CD4-positive, alpha-beta T cell (primary cell): Measurements from ENCODE around the gene DOK1. TPM values are rescaled to one million over a fixed set of nuclear protein-coding genes. Genes with fewer than 3 reads are reported as not detected.

Source experiments
- ATAC-seq: fragments of 200-7000 bp; cut with Tn5 transposase; one replicate; pipeline ENCODE4 v1.10.0; 2022; ENCODE audit warnings: mild to moderate bottlenecking; ENCODE audit not compliant: poor library complexity
- CTCF ChIA-PET: fragments of 350-600 bp; sonication (Branson Sonifier 250); formaldehyde crosslinking; loops from one replicate; lab custom pipeline; 2021; ENCODE audit warnings: antibody characterized with exemption, inconsistent platforms; lab: Charles Lee
- POLR2A ChIA-PET: fragments of 350-600 bp; sonication (Branson Sonifier 250); formaldehyde crosslinking; loops from one replicate; lab custom pipeline; 2021; ENCODE audit warnings: antibody characterized with exemption, inconsistent platforms; lab: Charles Lee
- DNase-seq, 14 experiments: peaks; one replicate each; pipeline ENCODE4 v3.0.0-alpha.2; 2013 to 2020; ENCODE audit warnings: mixed read lengths in 2 of 14
- H3K27ac ChIP-seq, 2 donors: one replicate each; pipeline versions ENCODE4 v1.5.1 to v1.7.0; 2013; ENCODE audit warnings: low read length in 2 of 2, low read depth in 1 of 2, mild to moderate bottlenecking in 1 of 2
- H3K27me3 ChIP-seq, 2 experiments: 1 replicate in 1 of 2; 2 replicates in 1 of 2; pipeline versions ENCODE4 v1.6.1 to v1.7.0; 2013; ENCODE audit warnings: low read length in 2 of 2, control low read depth in 1 of 2, mild to moderate bottlenecking in 1 of 2, moderate library complexity in 1 of 2; ENCODE audit not compliant: insufficient read depth in 2 of 2, control insufficient read depth in 1 of 2
- H3K36me3 ChIP-seq: one replicate; pipeline ENCODE4 v1.6.1; 2013; ENCODE audit warnings: low read length, control low read depth; ENCODE audit not compliant: insufficient read depth
- H3K4me1 ChIP-seq: one replicate; pipeline ENCODE4 v1.6.1; 2013; ENCODE audit warnings: low read length, control low read depth; ENCODE audit not compliant: insufficient read depth
- H3K4me3 ChIP-seq: one replicate; pipeline ENCODE4 v1.5.1; 2013; ENCODE audit warnings: mild to moderate bottlenecking, low read length, moderate library complexity
- H3K9me3 ChIP-seq, 2 experiments: 1 replicate in 1 of 2; 2 replicates in 1 of 2; pipeline versions ENCODE4 v1.6.1 to v1.7.0; 2013; ENCODE audit warnings: low read length in 2 of 2, mild to moderate bottlenecking in 2 of 2, control low read depth in 1 of 2, moderate library complexity in 1 of 2; ENCODE audit not compliant: control insufficient read depth in 1 of 2, insufficient read depth in 1 of 2
- H3K27ac Mint-ChIP-seq: one replicate; pipeline ENCODE4 v1.8.0; 2020; ENCODE audit warnings: mixed read lengths
- H3K27me3 Mint-ChIP-seq: one replicate; pipeline ENCODE4 v1.8.0; 2021; ENCODE audit warnings: mixed read lengths
- H3K36me3 Mint-ChIP-seq: one replicate; pipeline ENCODE4 v1.8.0; 2021; ENCODE audit warnings: low read depth, mixed read lengths
- H3K4me1 Mint-ChIP-seq: one replicate; pipeline ENCODE4 v1.8.0; 2021; ENCODE audit warnings: low read depth, mixed read lengths
- H3K4me3 Mint-ChIP-seq: one replicate; pipeline ENCODE4 v1.8.0; 2020; ENCODE audit warnings: mild to moderate bottlenecking, mixed read lengths
- H3K9me3 Mint-ChIP-seq: one replicate; pipeline ENCODE4 v1.8.0; 2020; ENCODE audit warnings: mixed read lengths
- CTCF ChIP-seq: fragments of 200-600 bp; IDR thresholded peaks from one replicate; pipeline ENCODE4 v1.8.0; 2022; ENCODE audit warnings: antibody characterized with exemption, mild to moderate bottlenecking
- intact Hi-C, 2 experiments: fragments of 100-400 bp; cut with DNase I in 1 of 2; cut with micrococcal nuclease in 1 of 2; formaldehyde crosslinking; loops; one replicate each; pipeline versions ENCODE4 v1.15.1 to v1.9.0; 2023 to 2025; cut with DNase I, micrococcal nuclease
- total RNA-seq, 174 experiments: library from RNA in 2 of 174; stranded (reverse) in 2 of 174; gene quantifications; one replicate each; pipeline ENCODE4 v1.2.3 and lab custom pipeline; 2021 to 2026

The DOK1 gene
- total RNA-seq, 2 experiments from 2014 or later, result 3.4 to 6.0 TPM

- no peak for DNase-seq
- intact Hi-C loops, result no loop called here
- Mint-ChIP-seq H3K4me1 (no peaks in the 10 kb centered on the region), H3K27ac (no peak overlapping the region), H3K9me3 (no peaks in the 10 kb centered on the region), H3K4me3 (no peak overlapping the region), H3K27me3 (peaks cover 35% of the 10 kb centered on the region), H3K36me3 (no peaks in the 10 kb centered on the region)
- CTCF ChIA-PET, result no interaction called here
- Histone ChIP-seq H3K36me3 (no peaks in the 10 kb centered on the region), H3K27ac (no peak overlapping the region), H3K9me3 (no peaks in the 10 kb centered on the region), H3K4me1 (no peaks in the 10 kb centered on the region), H3K27me3 (peaks cover 0 to 4% of the 10 kb centered on the region in 2 experiments), H3K4me3 (no peak overlapping the region)
- no peak for TF ChIP-seq CTCF
- POLR2A ChIA-PET, result interaction anchor here (1.5 kb wide), 1 partner anchor 10 kb away, joined by 5 read pairs; no protein-coding TSS in a partner anchor
- no peak for ATAC-seq
Measured at GRCh38 chr2:74567881-74568280, 13.4 kb downstream of the DOK1 start.

GRCh38 chr2:74569686-74570085 lies 15.2 kb downstream of the DOK1 start:
- Mint-ChIP-seq H3K27ac (no peak overlapping the region), H3K27me3 (peaks cover 23% of the 10 kb centered on the region), H3K36me3 (no peaks in the 10 kb centered on the region), H3K4me1 (peaks cover 13% of the 10 kb centered on the region), H3K4me3 (no peak overlapping the region), H3K9me3 (no peaks in the 10 kb centered on the region)
- H3K4me1 ChIP-seq, result peaks cover 5% of the 10 kb centered on the region
- DNase-seq (no peak), ATAC-seq (no peak)
- intact Hi-C loops, result no loop called here
- TF ChIP-seq CTCF, result no peak
- H3K4me3 ChIP-seq, result no peak overlapping the region
- H3K36me3 ChIP-seq, result no peaks in the 10 kb centered on the region
- ChIA-PET POLR2A (no interaction called here), CTCF (no interaction called here)
- no peaks in the 10 kb centered on the region for H3K9me3 ChIP-seq
- H3K27ac ChIP-seq, result no peak overlapping the region
- peaks cover 0 to 4% of the 10 kb centered on the region in 2 experiments for H3K27me3 ChIP-seq

GRCh38 chr2:74571058-74571457 lies 16.5 kb downstream of the DOK1 start:
- no peak for TF ChIP-seq CTCF
- Mint-ChIP-seq H3K36me3 (no peaks in the 10 kb centered on the region), H3K4me1 (peaks cover 20% of the 10 kb centered on the region), H3K27me3 (peaks cover 17% of the 10 kb centered on the region), H3K9me3 (no peaks in the 10 kb centered on the region), H3K4me3 (no peak overlapping the region), H3K27ac (no peak overlapping the region)
- no peak overlapping the region for H3K4me3 ChIP-seq
- no peaks in the 10 kb centered on the region for H3K9me3 ChIP-seq
- H3K27ac ChIP-seq, result no peak overlapping the region
- H3K4me1 ChIP-seq, result peaks cover 5% of the 10 kb centered on the region
- no peaks in the 10 kb centered on the region for H3K36me3 ChIP-seq
- intact Hi-C loops, result no loop called here
- CTCF ChIA-PET, result no interaction called here
- H3K27me3 ChIP-seq, result peaks cover 0 to 4% of the 10 kb centered on the region in 2 experiments
- POLR2A ChIA-PET, result no interaction called here
- ATAC-seq (no peak), DNase-seq (no peak)
